ENCODE measurements around the gene DYRK3. TPM values are rescaled to one million over a fixed set of nuclear protein-coding genes. Genes with fewer than 3 reads are reported as not detected.

The DYRK3 gene
- total and polyA plus RNA-seq, 2 of the 8 experiments (the other 6 are each of a cell fraction or from before 2014, with no cell fraction given): 2.1 to 8.5 TPM

DNA sequence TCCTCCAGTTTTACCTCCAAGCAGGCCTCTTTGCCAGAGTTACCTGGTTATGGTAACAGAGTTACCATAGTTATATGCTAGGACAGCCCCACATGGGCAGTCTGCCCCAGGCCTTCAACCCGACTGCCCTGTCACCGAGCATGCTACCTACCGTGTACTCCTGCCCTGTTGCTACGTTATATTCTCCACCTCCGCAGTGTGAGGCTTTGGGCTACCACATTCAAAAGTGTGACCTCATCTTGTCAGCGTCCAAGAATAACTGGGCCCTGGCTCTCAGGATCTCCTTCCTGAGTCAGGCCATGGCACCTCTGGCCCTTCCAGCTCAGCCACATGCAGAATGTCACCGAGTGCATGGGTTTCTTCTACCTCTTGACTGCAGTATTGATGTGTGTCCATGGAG, 58.3 kb downstream of the DYRK3 start:
- no peak for FAIRE-seq
- Histone ChIP-seq H4K8ac (ENCODE audit: extremely low read depth, insufficient read depth, low read length) (no peak overlapping the region), H3K4me2 (ENCODE audit: insufficient read depth in 1 of 2, low read depth in 2 of 2, low read length in 2 of 2) (peak overlapping the region in 1 of 2 experiments; percentile 1; a peak in 1 of 4 replicates), H3K18ac (ENCODE audit: extremely low read depth, low read length) (no peak overlapping the region), H3K4ac (replicated peaks; ENCODE audit: insufficient read length, low read depth, low read length) (no peak overlapping the region), H3K23ac (ENCODE audit: insufficient read length) (no peak overlapping the region), H3K9ac (replicated peaks in 1 of 4; ENCODE audit: extremely low read depth in 1 of 4, low read depth in 3 of 4, low read length in 3 of 4) (no peak overlapping the region; a peak in 1 of 7 replicates), H4K20me1 (replicated peaks in 1 of 2; ENCODE audit: control insufficient read depth in 1 of 2, insufficient read depth in 2 of 2, low read length in 2 of 2) (peaks cover 48 to 65% of the 10 kb centered on the region in 2 experiments), H3K79me2 (ENCODE audit: control insufficient read depth in 1 of 2, insufficient read depth in 2 of 2, low read length in 2 of 2) (peaks cover 12 to 81% of the 10 kb centered on the region in 2 experiments), H3K27ac (ENCODE audit: low read depth, low read length) (no peak overlapping the region), H2AFZ (ENCODE audit: low read length) (no peak overlapping the region), H2AK5ac (ENCODE audit: low read depth, low read length) (no peak overlapping the region), H2BK12ac (ENCODE audit: low read depth, low read length) (0 out of 2 replicates have a peak overlapping the region, but pooled peaks have one; percentile 52), H3K4me1 (replicated peaks in 1 of 4; ENCODE audit: control insufficient read depth in 3 of 4, insufficient read depth in 4 of 4, low read length in 3 of 4) (peaks cover 5 to 21% (median 20%) of the 10 kb centered on the region in 4 experiments), H3K23me2 (ENCODE audit: low read depth, low read length) (no peaks in the 10 kb centered on the region; the same call in 1 of the 2 replicates), H3K27me3 (replicated peaks in 1 of 4; ENCODE audit: control insufficient read depth in 3 of 4, extremely low read depth in 1 of 4, insufficient read depth in 3 of 4, low read length in 3 of 4) (no peaks in the 10 kb centered on the region; a peak in 2 of 7 replicates), H3K14ac (ENCODE audit: insufficient read length) (no peak overlapping the region), H4K91ac (replicated peaks; ENCODE audit: insufficient read length, low read length) (no peak overlapping the region), H3K9me3 (ENCODE audit: insufficient read depth in 2 of 2, low read depth in 1 of 2, low read length in 1 of 2) (no peaks in the 10 kb centered on the region), H3K36me3 (ENCODE audit: control insufficient read depth in 2 of 4, insufficient read depth in 4 of 4, low read length in 3 of 4) (no peaks in the 10 kb centered on the region), H2BK20ac (ENCODE audit: low read length) (no peak overlapping the region), H2BK120ac (replicated peaks; ENCODE audit: low read depth, low read length) (no peak overlapping the region), H3K56ac (replicated peaks; ENCODE audit: insufficient read length, low read depth, low read length) (no peak overlapping the region), H2BK15ac (ENCODE audit: low read length) (no peak overlapping the region), H3K4me3 (ENCODE audit: extremely low read depth in 1 of 4, insufficient read depth in 2 of 4, low read depth in 3 of 4, low read length in 4 of 4) (no peak overlapping the region), H2BK5ac (ENCODE audit: low read depth, low read length) (no peak overlapping the region), H4K5ac (ENCODE audit: insufficient read length, low read depth, low read length) (no peak overlapping the region), H3K79me1 (ENCODE audit: low read depth, low read length) (peaks cover 43% of the 10 kb centered on the region)
- 91% methylated on average over 7 of the region's 7 CpGs; no CpG with 5 or more reads in 1 of the 2 experiments for WGBS, 2 experiments (ENCODE audit: extremely low coverage in 1 of 2, insufficient coverage in 1 of 2, insufficient read length in 1 of 2, insufficient replicate concordance in 2 of 2, low coverage in 1 of 2, low lambda C conversion rate in 2 of 2, missing lambda C conversion rate in 1 of 2)
- ChIA-PET POLR2A (ENCODE audit: partially characterized antibody) (interaction anchor here (0.8 to 1.9 kb wide), 4 partner anchors 9 to 359 kb away, joined by 3 to 6 read pairs (median 4); partner anchors contain the start of genes EIF2D and PFKFB2), CTCF (ENCODE audit: partially characterized antibody) (interaction anchor here (0.7 to 10.4 kb wide), 13 partner anchors 9 to 72 kb away, joined by 3 to 73 read pairs (median 7); no protein-coding TSS in a partner anchor)
- no peak for DNase-seq (ENCODE audit: low read depth in 1 of 2, low spot score in 2 of 2)
- TF ChIP-seq EZH2 (IDR thresholded peaks at IDR 0.05; ENCODE audit: low read depth, low read length, severe bottlenecking) (no peak), GTF2F1 (IDR thresholded peaks at IDR 0.05; ENCODE audit: borderline replicate concordance, low read depth, low read length) (no peak), TAF7 (optimal IDR thresholded peaks at IDR 0.05; ENCODE audit: borderline replicate concordance, low read depth, low read length) (no peak), SP1 (IDR thresholded peaks at IDR 0.05; ENCODE audit: low read depth, low read length) (no peak), ASH2L (IDR thresholded peaks at IDR 0.05; ENCODE audit: low read length) (no peak), BRCA1 (IDR thresholded peaks at IDR 0.05; ENCODE audit: low read depth, low read length) (no peak), SP4 (IDR thresholded peaks at IDR 0.05; ENCODE audit: low read length) (no peak), TAF1 (IDR thresholded peaks at IDR 0.05; ENCODE audit: low read depth, low read length) (no peak), SUZ12 (IDR thresholded peaks at IDR 0.05; ENCODE audit: low read length) (no peak), HDAC6 (IDR thresholded peaks at IDR 0.05; ENCODE audit: low read depth, low read length) (no peak), POU5F1 (IDR thresholded peaks at IDR 0.05; ENCODE audit: low read depth, low read length) (no peak), CHD1 (IDR thresholded peaks at IDR 0.05; ENCODE audit: low read depth, low read length) (no peak), JUND (IDR thresholded peaks at IDR 0.05; ENCODE audit: low read length) (no peak), TCF12 (IDR thresholded peaks at IDR 0.05; ENCODE audit: low read depth, low read length) (no peak)
- TF ChIP-seq, protein P1, sequence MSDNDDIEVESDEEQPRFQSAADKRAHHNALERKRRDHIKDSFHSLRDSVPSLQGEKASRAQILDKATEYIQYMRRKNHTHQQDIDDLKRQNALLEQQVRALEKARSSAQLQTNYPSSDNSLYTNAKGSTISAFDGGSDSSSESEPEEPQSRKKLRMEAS (IDR thresholded peaks at IDR 0.05): no peak

Measured in H1 (cell line).